B cell (primary cell): ENCODE measurements around the gene IGFBP3.

Source experiments
- CTCF ChIP-seq: fragments of 200-600 bp; IDR thresholded peaks from one replicate; pipeline ENCODE4 v1.8.0; 2022; ENCODE audit warnings: antibody characterized with exemption, mild to moderate bottlenecking
- EZH2 ChIP-seq: IDR thresholded peaks from 2 replicates; pipeline ENCODE4 v1.6.1; 2012; ENCODE audit warnings: borderline replicate concordance, low read depth, mild to moderate bottlenecking, moderate library complexity, low read length; ENCODE audit not compliant: insufficient read depth, poor library complexity, severe bottlenecking

- TF ChIP-seq CTCF = no peak
- TF ChIP-seq EZH2 = no peak
These were observed 38.6 kb downstream of the IGFBP3 start for GRCh38 chr7:45882465-45882810.
